ENCODE measurements around the gene TMEM258. TPM values are rescaled to one million over a fixed set of nuclear protein-coding genes. Genes with fewer than 3 reads are reported as not detected.
A peak's percentile ranks its signal among the peaks of the same experiment; 100 is the strongest.

TMEM258 gene
- total RNA-seq, 1 experiment from 2014 or later: 110 TPM

GRCh38 chr11:61777234-61778090, 14.9 kb downstream of the TMEM258 start:
- ATAC-seq: peak; percentile 44
- ChIA-PET CTCF (interaction anchor here (0.6 kb wide), 1 partner anchor 20 kb away, joined by 3 read pairs; no protein-coding TSS in a partner anchor), POLR2A (ENCODE audit: unreplicated experiment) (no interaction called here)

GRCh38 chr11:61776561-61777075, 15.8 kb downstream of the TMEM258 start:
- Histone ChIP-seq H3K79me2 (ENCODE audit: low read length) (no peaks in the 10 kb centered on the region), H3F3A (ENCODE audit: low read length, unreplicated experiment) (no peaks in the 10 kb centered on the region), H3K27ac (ENCODE audit: low read length) (no peak overlapping the region), H3K9ac (ENCODE audit: low read length) (no peak overlapping the region), H2AFZ (ENCODE audit: low read length) (0 out of 2 replicates have a peak overlapping the region, but pooled peaks have one; percentile 41), H3K9me2 (replicated peaks; ENCODE audit: low read length) (no peaks in the 10 kb centered on the region), H3K4me3 (ENCODE audit: low read length) (no peak overlapping the region), H3K4me2 (ENCODE audit: low read length) (no peak overlapping the region), H3K36me3 (ENCODE audit: low read depth, low read length) (no peaks in the 10 kb centered on the region), H3K9me3 (ENCODE audit: low read length) (no peaks in the 10 kb centered on the region), H3K4me1 (ENCODE audit: insufficient read depth, low read length) (no peaks in the 10 kb centered on the region), H4K20me1 (ENCODE audit: low read length) (no peaks in the 10 kb centered on the region), H3K27me3 (ENCODE audit: low read length) (no peaks in the 10 kb centered on the region)
- ChIA-PET CTCF (no interaction called here), POLR2A (ENCODE audit: unreplicated experiment) (no interaction called here)
- DNase-seq (peak; percentile 80), ATAC-seq (peak; percentile 83)
- no peak for TF ChIP-seq EZH2phosphoT487 (IDR thresholded peaks at IDR 0.05; ENCODE audit: borderline replicate concordance, low read length)
- no peak for TF ChIP-seq EZH2 (IDR thresholded peaks at IDR 0.05; ENCODE audit: low read length, unreplicated experiment)
- peak; percentile 94 for TF ChIP-seq CTCF (conservative IDR thresholded peaks at IDR 0.05; ENCODE audit: low read depth, low read length)
- intact Hi-C loops (cut with micrococcal nuclease): loop anchor here (1.0 kb wide), 2 partner anchors 24 to 29 kb away; partner anchors contain the start of gene MYRF
- no TSS peak for BruUV-seq (replicated peaks)

More at GRCh38 chr11:61777234-61778090, 14.9 kb downstream of the TMEM258 start:
- BruUV-seq (replicated peaks): no TSS peak
- Histone ChIP-seq H3K27ac (ENCODE audit: low read length) (no peak overlapping the region), H3K27me3 (ENCODE audit: low read length) (no peaks in the 10 kb centered on the region), H3K9me2 (replicated peaks; ENCODE audit: low read length) (no peaks in the 10 kb centered on the region), H3K4me3 (ENCODE audit: low read length) (no peak overlapping the region), H3K9me3 (ENCODE audit: low read length) (no peaks in the 10 kb centered on the region), H3K9ac (ENCODE audit: low read length) (no peak overlapping the region), H3K79me2 (ENCODE audit: low read length) (no peaks in the 10 kb centered on the region), H2AFZ (ENCODE audit: low read length) (0 out of 2 replicates have a peak overlapping the region, but pooled peaks have one; percentile 41), H3K4me2 (ENCODE audit: low read length) (no peak overlapping the region), H3K36me3 (ENCODE audit: low read depth, low read length) (no peaks in the 10 kb centered on the region), H3K4me1 (ENCODE audit: insufficient read depth, low read length) (no peaks in the 10 kb centered on the region), H3F3A (ENCODE audit: low read length, unreplicated experiment) (no peaks in the 10 kb centered on the region), H4K20me1 (ENCODE audit: low read length) (no peaks in the 10 kb centered on the region)
- intact Hi-C loops (cut with micrococcal nuclease): no loop called here
- TF ChIP-seq EZH2 (IDR thresholded peaks at IDR 0.05; ENCODE audit: low read length, unreplicated experiment) (no peak), EZH2phosphoT487 (IDR thresholded peaks at IDR 0.05; ENCODE audit: borderline replicate concordance, low read length) (no peak), CTCF (conservative IDR thresholded peaks at IDR 0.05; ENCODE audit: low read depth, low read length) (no peak)
- no peak for DNase-seq
